HEK293 (cell line): ENCODE measurements around the gene PEPD.

Source experiments
- CTCF ChIA-PET: fragments of 350-600 bp; formaldehyde crosslinking; extraction: SDS; loops from one replicate; lab custom pipeline; 2021; ENCODE audit warnings: antibody characterized with exemption; lab: Yijun Ruan, JAX
- POLR2A ChIA-PET: fragments of 300-600 bp; formaldehyde crosslinking; extraction: SDS; loops from one replicate; lab custom pipeline; 2020; ENCODE audit warnings: antibody characterized with exemption, inconsistent platforms; lab: Yijun Ruan, JAX
- H3K27ac ChIP-seq: fragments of 200-500 bp; sonication (Bioruptor generic); 2 replicates; pipeline ENCODE4 v1.5.1; 2014; ENCODE audit warnings: low read depth, low read length, control low read depth, inconsistent platforms; ENCODE audit errors: extremely low read depth
- H3K36me3 ChIP-seq, 2 experiments: fragments of 200-500 bp in 1 of 2; sonication (Bioruptor generic) in 1 of 2; 1 replicate in 1 of 2; 2 replicates in 1 of 2; pipeline ENCODE4 v1.5.1; 2014 to 2017; ENCODE audit warnings: inconsistent platforms in 2 of 2, low read length in 2 of 2; ENCODE audit not compliant: control insufficient read depth in 2 of 2, insufficient read depth in 1 of 2
- H3K4me1 ChIP-seq: fragments of 200-500 bp; sonication (Bioruptor generic); 2 replicates; pipeline ENCODE4 v1.5.1; 2014; ENCODE audit warnings: mild to moderate bottlenecking, low read length, inconsistent platforms; ENCODE audit not compliant: control insufficient read depth, insufficient read depth
- H3K4me3 ChIP-seq: 2 replicates; pipeline ENCODE4 v1.5.1; 2011; ENCODE audit warnings: low read depth, mild to moderate bottlenecking, control low read depth, low read length, moderate library complexity
- H3K9me3 ChIP-seq: fragments of 200-500 bp; sonication (Bioruptor generic); 2 replicates; pipeline ENCODE4 v1.5.1; 2014; ENCODE audit warnings: low read depth, low read length, inconsistent platforms; ENCODE audit not compliant: control insufficient read depth, insufficient read depth
- BCL6B ChIP-seq: fragments of 450-650 bp; formaldehyde crosslinking; IDR thresholded peaks from 2 replicates; pipeline ENCODE4 v1.5.1; 2017; ENCODE audit warnings: missing biosample characterization, missing genetic modification characterization
- HOXA7 ChIP-seq: sonication (generic); formaldehyde crosslinking; IDR thresholded peaks from 2 replicates; pipeline ENCODE4 v1.8.1; 2022; ENCODE audit warnings: missing genetic modification reagents, borderline replicate concordance
- HOXC10 ChIP-seq: sonication (generic); formaldehyde crosslinking; IDR thresholded peaks from 2 replicates; pipeline ENCODE4 v1.8.1; 2023; ENCODE audit warnings: mild to moderate bottlenecking, missing genetic modification reagents
- IKZF3 ChIP-seq: fragments of 450-650 bp; IDR thresholded peaks from 2 replicates; pipeline ENCODE4 v1.5.0; 2018; ENCODE audit warnings: missing biosample characterization, mild to moderate bottlenecking, missing genetic modification characterization, moderate library complexity
- SETDB1 ChIP-seq: IDR thresholded peaks from one replicate; pipeline ENCODE4 v1.6.1; 2017; ENCODE audit warnings: mild to moderate bottlenecking, low read length, moderate library complexity, mixed read lengths; ENCODE audit not compliant: insufficient read length
- SP7 ChIP-seq: fragments of 450-650 bp; formaldehyde crosslinking; IDR thresholded peaks from 2 replicates; pipeline ENCODE4 v1.5.1; 2016; ENCODE audit warnings: missing biosample characterization, missing genetic modification characterization
- TCF7L2 ChIP-seq: IDR thresholded peaks from 2 replicates; pipeline ENCODE4 v1.6.1; 2011; ENCODE audit warnings: low read depth, mild to moderate bottlenecking, inconsistent platforms, low read length, moderate library complexity, borderline replicate concordance
- ZBTB11 ChIP-seq: fragments of 450-650 bp; formaldehyde crosslinking; conservative IDR thresholded peaks from 2 replicates; pipeline ENCODE4 v1.5.1; 2016; ENCODE audit warnings: low read depth, missing biosample characterization, missing genetic modification characterization
- ZBTB26 ChIP-seq: fragments of 450-650 bp; formaldehyde crosslinking; optimal IDR thresholded peaks from 2 replicates; pipeline ENCODE3; 2016; ENCODE audit warnings: missing biosample characterization, mild to moderate bottlenecking, missing genetic modification characterization
- ZBTB48 ChIP-seq: fragments of 450-650 bp; formaldehyde crosslinking; IDR thresholded peaks from 2 replicates; pipeline ENCODE4 v1.5.1; 2016; ENCODE audit warnings: missing biosample characterization, missing genetic modification characterization
- ZFP3 ChIP-seq: fragments of 450-650 bp; formaldehyde crosslinking; IDR thresholded peaks from 2 replicates; pipeline ENCODE4 v1.5.1; 2016; ENCODE audit warnings: low read depth, missing biosample characterization, missing genetic modification characterization
- ZNF292 ChIP-seq: fragments of 450-650 bp; formaldehyde crosslinking; IDR thresholded peaks from 2 replicates; pipeline ENCODE4 v1.5.1; 2016; ENCODE audit warnings: low read depth, missing biosample characterization, missing genetic modification characterization, borderline replicate concordance
- ZNF354C ChIP-seq: fragments of 450-650 bp; formaldehyde crosslinking; IDR thresholded peaks from 2 replicates; pipeline ENCODE4 v1.5.1; 2016; ENCODE audit warnings: missing biosample characterization, missing genetic modification characterization, low read depth, borderline replicate concordance
- ZNF37A ChIP-seq: fragments of 450-650 bp; IDR thresholded peaks from 2 replicates; pipeline ENCODE4 v1.5.1; 2018; ENCODE audit warnings: missing biosample characterization, missing genetic modification characterization
- ZNF391 ChIP-seq: fragments of 450-650 bp; formaldehyde crosslinking; IDR thresholded peaks from 2 replicates; pipeline ENCODE4 v1.5.1; 2016; ENCODE audit warnings: low read depth, missing biosample characterization, missing genetic modification characterization, borderline replicate concordance
- ZNF596 ChIP-seq: fragments of 450-650 bp; IDR thresholded peaks from 2 replicates; pipeline ENCODE4 v1.5.0; 2018; ENCODE audit warnings: missing biosample characterization, mild to moderate bottlenecking, missing genetic modification characterization, moderate library complexity
- ZNF621 ChIP-seq: fragments of 450-650 bp; formaldehyde crosslinking; IDR thresholded peaks from 2 replicates; pipeline ENCODE4 v1.5.1; 2017; ENCODE audit warnings: missing biosample characterization, missing genetic modification characterization
- ZNF623 ChIP-seq: fragments of 450-650 bp; formaldehyde crosslinking; IDR thresholded peaks from 2 replicates; pipeline ENCODE4 v1.5.1; 2016; ENCODE audit warnings: missing biosample characterization, missing genetic modification characterization
- ZNF704 ChIP-seq: fragments of 450-650 bp; formaldehyde crosslinking; IDR thresholded peaks from 2 replicates; pipeline ENCODE4 v1.5.1; 2016; ENCODE audit warnings: missing biosample characterization, missing genetic modification characterization
- ZNF76 ChIP-seq: fragments of 450-650 bp; formaldehyde crosslinking; IDR thresholded peaks from 2 replicates; pipeline ENCODE4; 2016; ENCODE audit warnings: low read depth, missing biosample characterization, missing genetic modification characterization, borderline replicate concordance
- ZNF792 ChIP-seq: fragments of 450-650 bp; formaldehyde crosslinking; IDR thresholded peaks from 2 replicates; pipeline ENCODE4 v1.5.1; 2016; ENCODE audit warnings: missing biosample characterization, missing genetic modification characterization
- ZSCAN16 ChIP-seq: fragments of 450-650 bp; formaldehyde crosslinking; IDR thresholded peaks from 2 replicates; pipeline ENCODE4 v1.5.1; 2016; ENCODE audit warnings: missing biosample characterization, missing genetic modification characterization
- ZSCAN4 ChIP-seq: fragments of 450-650 bp; formaldehyde crosslinking; IDR thresholded peaks from 2 replicates; pipeline ENCODE4 v1.5.1; 2017; ENCODE audit warnings: missing biosample characterization, missing genetic modification characterization

Gene PEPD

GRCh38 chr19:33486407-33486806, 35.2 kb downstream of the PEPD start:
- ChIA-PET POLR2A (no interaction called here), CTCF (interaction anchor here (1.1 kb wide), 1 partner anchor 291 kb away, joined by 3 read pairs; no protein-coding TSS in a partner anchor)
- Histone ChIP-seq H3K27ac (no peak overlapping the region), H3K9me3 (peaks cover 3% of the 10 kb centered on the region; the same call in 1 of the 2 replicates), H3K4me3 (no peak overlapping the region), H3K4me1 (no peaks in the 10 kb centered on the region), H3K36me3 (no peaks in the 10 kb centered on the region; a peak in 1 of 3 replicates)
- no peak for TF ChIP-seq SP7 (tag by site-specific recombination)

- peaks cover 3% of the 10 kb centered on the region; the same call in 1 of the 2 replicates for H3K9me3 ChIP-seq
- H3K36me3 ChIP-seq: no peaks in the 10 kb centered on the region; a peak in 1 of 3 replicates
- ChIA-PET CTCF (no interaction called here), POLR2A (no interaction called here)
- TF ChIP-seq ZSCAN16 (tag by site-specific recombination) (no peak), ZNF354C (tag by site-specific recombination) (no peak), ZBTB48 (0 out of 2 replicates have a peak, but pooled peaks have one; percentile 27), ZNF623 (tag by site-specific recombination) (no peak), ZNF704 (no peak), ZSCAN4 (tag by site-specific recombination) (0 out of 2 replicates have a peak, but pooled peaks have one; percentile 18), ZNF621 (tag by site-specific recombination) (0 out of 2 replicates have a peak, but pooled peaks have one; percentile 63), ZNF37A (tag by site-specific recombination) (no peak), ZNF76 (tag by site-specific recombination) (no peak), HOXC10 (CRISPR knock-in tag) (no peak), ZBTB26 (tag by site-specific recombination) (peak; percentile 12), ZNF596 (tag by site-specific recombination) (no peak), BCL6B (tag by site-specific recombination) (peak; percentile 23; the same call in 1 of the 2 replicates)
- no peak overlapping the region for H3K27ac ChIP-seq
- H3K4me3 ChIP-seq: no peak overlapping the region
- H3K4me1 ChIP-seq: no peaks in the 10 kb centered on the region
Observed at GRCh38 chr19:33484226-33484774, 37.3 kb downstream of the PEPD start.

- Histone ChIP-seq H3K9me3 (peaks cover 3% of the 10 kb centered on the region), H3K27ac (no peak overlapping the region), H3K4me3 (no peak overlapping the region), H3K4me1 (no peaks in the 10 kb centered on the region), H3K36me3 (peaks cover 6 to 7% of the 10 kb centered on the region in 2 experiments)
- CTCF ChIA-PET: interaction anchor here (0.5 to 1.1 kb wide), 3 partner anchors 9 to 295 kb away, joined by 3 to 5 read pairs (median 4); no protein-coding TSS in a partner anchor
- POLR2A ChIA-PET: no interaction called here
- TF ChIP-seq ZFP3 (no peak), IKZF3 (no peak), ZBTB11 (tag by site-specific recombination) (no peak), ZNF621 (tag by site-specific recombination) (no peak), TCF7L2 (no peak), SETDB1 (no peak), HOXA7 (no peak), ZNF391 (tag by site-specific recombination) (no peak), ZNF292 (tag by site-specific recombination) (no peak), ZNF792 (tag by site-specific recombination) (no peak)
Observed at GRCh38 chr19:33482476-33482875, 39.1 kb downstream of the PEPD start.
